Astrocyte (in vitro differentiated cells and primary cell): ENCODE results near the gene TSNAXIP1. TPM values are rescaled to one million over a fixed set of nuclear protein-coding genes. Genes with fewer than 3 reads are reported as not detected.

ENCODE experiments used
- DNase-seq: peaks from one replicate; pipeline ENCODE4 v3.0.0-alpha.2; 2010; ENCODE audit warnings: low read depth
- FAIRE-seq: peaks from 2 replicates; lab custom pipeline; 2011; peaks lifted over from hg19 to GRCh38; lab: Jason Lieb, UNC
- H2AFZ ChIP-seq: 2 replicates; pipeline ENCODE4 v1.6.0; 2012; ENCODE audit warnings: low read depth, low read length, inconsistent platforms
- H3K27ac ChIP-seq: 2 replicates; pipeline ENCODE4 v1.5.1; 2011; ENCODE audit warnings: low read depth, low read length, inconsistent platforms
- H3K27me3 ChIP-seq: 2 replicates; pipeline ENCODE4 v1.6.0; 2011; ENCODE audit warnings: low read length, inconsistent platforms; ENCODE audit not compliant: insufficient read depth
- H3K36me3 ChIP-seq: 2 replicates; pipeline ENCODE4 v1.5.1; 2011; ENCODE audit warnings: low read length, inconsistent platforms; ENCODE audit not compliant: insufficient read depth
- H3K4me1 ChIP-seq: 2 replicates; pipeline ENCODE4 v1.5.1; 2011; ENCODE audit warnings: low read length, inconsistent platforms; ENCODE audit not compliant: insufficient read depth
- H3K4me2 ChIP-seq: 2 replicates; pipeline ENCODE4 v1.6.0; 2012; ENCODE audit warnings: low read length, inconsistent platforms
- H3K4me3 ChIP-seq: 2 replicates; pipeline ENCODE4 v1.5.1; 2011; ENCODE audit warnings: low read depth, mild to moderate bottlenecking, low read length, inconsistent platforms; ENCODE audit not compliant: insufficient read depth
- H3K79me2 ChIP-seq: 2 replicates; pipeline ENCODE4 v1.6.0; 2012; ENCODE audit warnings: mild to moderate bottlenecking, low read length, inconsistent platforms; ENCODE audit not compliant: insufficient read depth
- H3K9ac ChIP-seq: 2 replicates; pipeline ENCODE4 v1.6.0; 2012; ENCODE audit warnings: mild to moderate bottlenecking, low read length, inconsistent platforms
- H3K9me3 ChIP-seq: 2 replicates; pipeline ENCODE4 v1.5.1; 2012; ENCODE audit warnings: low read depth, mild to moderate bottlenecking, low read length, inconsistent platforms; ENCODE audit not compliant: insufficient read depth
- H4K20me1 ChIP-seq: 2 replicates; pipeline ENCODE4 v1.6.0; 2012; ENCODE audit warnings: low read length, inconsistent platforms; ENCODE audit not compliant: insufficient read depth
- H3K27ac Mint-ChIP-seq: one replicate; pipeline ENCODE4 v1.8.0; 2021; ENCODE audit warnings: mild to moderate bottlenecking, mixed read lengths; ENCODE audit not compliant: unreplicated experiment
- H3K27me3 Mint-ChIP-seq: one replicate; pipeline ENCODE4 v1.8.0; 2021; ENCODE audit warnings: low read depth, mixed read lengths; ENCODE audit not compliant: unreplicated experiment
- H3K36me3 Mint-ChIP-seq: one replicate; pipeline ENCODE4 v1.8.0; 2021; ENCODE audit warnings: low read depth, mixed read lengths; ENCODE audit not compliant: unreplicated experiment
- H3K4me1 Mint-ChIP-seq: one replicate; pipeline ENCODE4 v1.8.0; 2021; ENCODE audit warnings: low read depth, mixed read lengths; ENCODE audit not compliant: unreplicated experiment
- H3K4me3 Mint-ChIP-seq: one replicate; pipeline ENCODE4 v1.8.0; 2021; ENCODE audit warnings: mild to moderate bottlenecking, moderate library complexity, mixed read lengths; ENCODE audit not compliant: unreplicated experiment
- H3K9me3 Mint-ChIP-seq: one replicate; pipeline ENCODE4 v1.8.0; 2021; ENCODE audit warnings: mild to moderate bottlenecking, mixed read lengths; ENCODE audit not compliant: unreplicated experiment
- CTCF ChIP-seq: IDR thresholded peaks from 2 replicates; pipeline ENCODE4 v1.5.1; 2011; ENCODE audit warnings: low read depth, mild to moderate bottlenecking, inconsistent platforms, low read length, moderate library complexity; ENCODE audit not compliant: insufficient read depth
- EZH2 ChIP-seq: IDR thresholded peaks from 2 replicates; pipeline ENCODE4 v1.6.1; 2012; ENCODE audit warnings: mild to moderate bottlenecking, low read length, inconsistent platforms; ENCODE audit not compliant: insufficient read depth
- total RNA-seq: library from RNA; stranded (reverse); gene quantifications from 2 replicates; pipeline ENCODE4 v1.2.1, GENCODE V29; 2021

The TSNAXIP1 gene
- total RNA-seq, 1 donor from 2014 or later, result 1.5 TPM

- Mint-ChIP-seq H3K9me3 (no peaks in the 10 kb centered on the region), H3K27ac (no peak overlapping the region), H3K27me3 (no peaks in the 10 kb centered on the region), H3K4me1 (peaks cover 5% of the 10 kb centered on the region), H3K36me3 (peaks cover 4% of the 10 kb centered on the region), H3K4me3 (no peak overlapping the region)
- no peak for DNase-seq
- Histone ChIP-seq H3K4me1 (no peaks in the 10 kb centered on the region), H3K36me3 (no peaks in the 10 kb centered on the region), H2AFZ (no peak overlapping the region), H3K79me2 (peaks cover 42% of the 10 kb centered on the region), H4K20me1 (peaks cover 36% of the 10 kb centered on the region), H3K9ac (no peak overlapping the region), H3K4me2 (no peak overlapping the region), H3K4me3 (no peak overlapping the region), H3K9me3 (no peaks in the 10 kb centered on the region), H3K27me3 (no peaks in the 10 kb centered on the region), H3K27ac (no peak overlapping the region)
- TF ChIP-seq EZH2 (no peak), CTCF (no peak)
- FAIRE-seq, result no peak
These were observed 25.1 kb upstream of the TSNAXIP1 start for GRCh38 chr16:67781565-67781921.

- Histone ChIP-seq H4K20me1 (peaks cover 40% of the 10 kb centered on the region), H3K4me3 (no peak overlapping the region), H2AFZ (no peak overlapping the region), H3K27ac (no peak overlapping the region), H3K4me2 (no peak overlapping the region), H3K9ac (no peak overlapping the region), H3K36me3 (no peaks in the 10 kb centered on the region), H3K27me3 (no peaks in the 10 kb centered on the region), H3K9me3 (no peaks in the 10 kb centered on the region), H3K79me2 (peaks cover 52% of the 10 kb centered on the region), H3K4me1 (no peaks in the 10 kb centered on the region)
- H3K36me3 Mint-ChIP-seq, result peaks cover 4% of the 10 kb centered on the region
- H3K27ac Mint-ChIP-seq, result no peak overlapping the region
- H3K9me3 Mint-ChIP-seq, result no peaks in the 10 kb centered on the region
- TF ChIP-seq EZH2, result no peak
- TF ChIP-seq CTCF, result no peak
- no peak for DNase-seq
- no peak for FAIRE-seq
- no peak overlapping the region for H3K4me3 Mint-ChIP-seq
- H3K27me3 Mint-ChIP-seq, result no peaks in the 10 kb centered on the region
- H3K4me1 Mint-ChIP-seq, result peaks cover 5% of the 10 kb centered on the region
These were observed 23.9 kb upstream of the TSNAXIP1 start for GRCh38 chr16:67782567-67783352.

DNA sequence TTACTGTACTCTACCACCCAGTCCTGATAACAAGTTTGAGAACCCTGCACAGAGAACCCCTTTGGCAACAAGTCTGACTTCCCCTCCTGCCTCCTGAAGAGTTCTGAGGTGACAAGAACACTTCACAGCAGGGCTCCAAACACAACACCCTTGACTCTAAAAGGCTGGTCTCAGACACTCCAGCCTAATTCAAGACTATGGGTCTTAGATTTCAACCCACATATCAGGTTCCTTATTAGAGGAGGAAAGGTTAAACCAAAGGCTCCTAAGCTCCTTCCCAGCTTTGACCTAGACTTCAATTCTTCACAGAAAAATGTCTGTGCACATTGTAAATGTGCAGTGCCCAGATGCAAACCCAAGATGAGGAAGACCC, 23.4 kb upstream of the TSNAXIP1 start:
- H3K27ac ChIP-seq, result no peak overlapping the region
- H3K36me3 ChIP-seq, result no peaks in the 10 kb centered on the region
- Mint-ChIP-seq H3K4me3 (no peak overlapping the region), H3K36me3 (peaks cover 4% of the 10 kb centered on the region), H3K4me1 (peaks cover 5% of the 10 kb centered on the region), H3K9me3 (no peaks in the 10 kb centered on the region), H3K27ac (no peak overlapping the region), H3K27me3 (no peaks in the 10 kb centered on the region)
- H3K4me1 ChIP-seq, result no peaks in the 10 kb centered on the region
- no peak overlapping the region for H3K4me2 ChIP-seq
- H4K20me1 ChIP-seq, result peaks cover 40% of the 10 kb centered on the region
- FAIRE-seq, result no peak
- no peaks in the 10 kb centered on the region for H3K27me3 ChIP-seq
- no peak overlapping the region for H2AFZ ChIP-seq
- H3K9ac ChIP-seq, result no peak overlapping the region
- TF ChIP-seq CTCF (no peak), EZH2 (no peak)
- H3K9me3 ChIP-seq, result no peaks in the 10 kb centered on the region
- no peak for DNase-seq
- H3K4me3 ChIP-seq, result no peak overlapping the region
- peaks cover 52% of the 10 kb centered on the region for H3K79me2 ChIP-seq
